ENCODE data around the gene MTM1.

MTM1 gene

GRCh38 chrX:150694738-150695410 lies 126.5 kb downstream of the MTM1 start:
- no peak overlapping the region for H3K4me3 ChIP-seq (ENCODE audit: low read depth, low read length)
- H3K9ac ChIP-seq (ENCODE audit: low read length), result no peak overlapping the region
- H3K36me3 ChIP-seq (ENCODE audit: control insufficient read depth, insufficient read depth, low read length), result no peaks in the 10 kb centered on the region; the same call in 1 of the 2 replicates
- H3K9me3 ChIP-seq (ENCODE audit: control insufficient read depth, insufficient read depth, low read depth, low read length), result peaks cover 8% of the 10 kb centered on the region; the same call in 1 of the 2 replicates
- H3K4me1 ChIP-seq (ENCODE audit: control insufficient read depth, insufficient read depth, low read length), result peaks cover 11% of the 10 kb centered on the region
- H3K27ac ChIP-seq (ENCODE audit: low read depth, low read length), result no peak overlapping the region
- no peaks in the 10 kb centered on the region for H3K27me3 ChIP-seq (ENCODE audit: control insufficient read depth, insufficient read depth, low read length)

GRCh38 chrX:150696331-150696730 lies 127.9 kb downstream of the MTM1 start:
- H3K27me3 ChIP-seq (ENCODE audit: control insufficient read depth, insufficient read depth, low read length), result no peaks in the 10 kb centered on the region
- no peaks in the 10 kb centered on the region for H3K9me3 ChIP-seq (ENCODE audit: control insufficient read depth, insufficient read depth, low read depth, low read length)
- peaks cover 6% of the 10 kb centered on the region; the same call in 1 of the 2 replicates for H3K36me3 ChIP-seq (ENCODE audit: control insufficient read depth, insufficient read depth, low read length)
- no peak overlapping the region for H3K27ac ChIP-seq (ENCODE audit: low read depth, low read length)
- no peak overlapping the region for H3K4me3 ChIP-seq (ENCODE audit: low read depth, low read length)
- no peak overlapping the region for H3K9ac ChIP-seq (ENCODE audit: low read length)
- H3K4me1 ChIP-seq (ENCODE audit: control insufficient read depth, insufficient read depth, low read length), result peaks cover 11% of the 10 kb centered on the region

- no peaks in the 10 kb centered on the region for H3K27me3 ChIP-seq (ENCODE audit: control insufficient read depth, insufficient read depth, low read length)
- H3K4me1 ChIP-seq (ENCODE audit: control insufficient read depth, insufficient read depth, low read length), result peaks cover 11% of the 10 kb centered on the region
- H3K9me3 ChIP-seq (ENCODE audit: control insufficient read depth, insufficient read depth, low read depth, low read length), result no peaks in the 10 kb centered on the region
- peaks cover 6% of the 10 kb centered on the region; the same call in 1 of the 2 replicates for H3K36me3 ChIP-seq (ENCODE audit: control insufficient read depth, insufficient read depth, low read length)
- H3K27ac ChIP-seq (ENCODE audit: low read depth, low read length), result no peak overlapping the region
- H3K4me3 ChIP-seq (ENCODE audit: low read depth, low read length), result no peak overlapping the region
- no peak overlapping the region for H3K9ac ChIP-seq (ENCODE audit: low read length)
Observed at GRCh38 chrX:150696866-150697265, 128.4 kb downstream of the MTM1 start.

GRCh38 chrX:150697641-150698040 lies 129.2 kb downstream of the MTM1 start:
- Histone ChIP-seq H3K9me3 (ENCODE audit: control insufficient read depth, insufficient read depth, low read depth, low read length) (no peaks in the 10 kb centered on the region), H3K4me1 (ENCODE audit: control insufficient read depth, insufficient read depth, low read length) (peaks cover 6% of the 10 kb centered on the region), H3K27me3 (ENCODE audit: control insufficient read depth, insufficient read depth, low read length) (no peaks in the 10 kb centered on the region), H3K4me3 (ENCODE audit: low read depth, low read length) (no peak overlapping the region), H3K9ac (ENCODE audit: low read length) (no peak overlapping the region), H3K27ac (ENCODE audit: low read depth, low read length) (no peak overlapping the region), H3K36me3 (ENCODE audit: control insufficient read depth, insufficient read depth, low read length) (peaks cover 6% of the 10 kb centered on the region; the same call in 1 of the 2 replicates)

- H3K36me3 ChIP-seq (ENCODE audit: control insufficient read depth, insufficient read depth, low read length), result peaks cover 9% of the 10 kb centered on the region; the same call in 1 of the 2 replicates
- no peak overlapping the region for H3K9ac ChIP-seq (ENCODE audit: low read length)
- peaks cover 3% of the 10 kb centered on the region; the same call in 1 of the 2 replicates for H3K4me1 ChIP-seq (ENCODE audit: control insufficient read depth, insufficient read depth, low read length)
- no peak overlapping the region for H3K27ac ChIP-seq (ENCODE audit: low read depth, low read length)
- H3K9me3 ChIP-seq (ENCODE audit: control insufficient read depth, insufficient read depth, low read depth, low read length), result no peaks in the 10 kb centered on the region
- H3K27me3 ChIP-seq (ENCODE audit: control insufficient read depth, insufficient read depth, low read length), result no peaks in the 10 kb centered on the region
- no peak overlapping the region for H3K4me3 ChIP-seq (ENCODE audit: low read depth, low read length)
Observed at GRCh38 chrX:150698981-150699380, 130.6 kb downstream of the MTM1 start.

- no peaks in the 10 kb centered on the region for H3K9me3 ChIP-seq (ENCODE audit: control insufficient read depth, insufficient read depth, low read depth, low read length)
- H3K36me3 ChIP-seq (ENCODE audit: control insufficient read depth, insufficient read depth, low read length), result peaks cover 9% of the 10 kb centered on the region; the same call in 1 of the 2 replicates
- H3K9ac ChIP-seq (ENCODE audit: low read length), result no peak overlapping the region
- no peaks in the 10 kb centered on the region for H3K4me1 ChIP-seq (ENCODE audit: control insufficient read depth, insufficient read depth, low read length)
- no peak overlapping the region for H3K27ac ChIP-seq (ENCODE audit: low read depth, low read length)
- H3K27me3 ChIP-seq (ENCODE audit: control insufficient read depth, insufficient read depth, low read length), result no peaks in the 10 kb centered on the region
- H3K4me3 ChIP-seq (ENCODE audit: low read depth, low read length), result no peak overlapping the region
Observed at GRCh38 chrX:150700107-150700506, 131.7 kb downstream of the MTM1 start.

- H3K36me3 ChIP-seq (ENCODE audit: control insufficient read depth, insufficient read depth, low read length), result peaks cover 12% of the 10 kb centered on the region; the same call in 1 of the 2 replicates
- H3K4me1 ChIP-seq (ENCODE audit: control insufficient read depth, insufficient read depth, low read length), result no peaks in the 10 kb centered on the region
- H3K27me3 ChIP-seq (ENCODE audit: control insufficient read depth, insufficient read depth, low read length), result no peaks in the 10 kb centered on the region
- H3K9me3 ChIP-seq (ENCODE audit: control insufficient read depth, insufficient read depth, low read depth, low read length), result peaks cover 2% of the 10 kb centered on the region; the same call in 1 of the 2 replicates
- no peak overlapping the region for H3K27ac ChIP-seq (ENCODE audit: low read depth, low read length)
- H3K9ac ChIP-seq (ENCODE audit: low read length), result no peak overlapping the region
- H3K4me3 ChIP-seq (ENCODE audit: low read depth, low read length), result no peak overlapping the region
Observed at GRCh38 chrX:150701377-150701776, 133.0 kb downstream of the MTM1 start.

- Histone ChIP-seq H3K9ac (ENCODE audit: low read length) (no peak overlapping the region), H3K27me3 (ENCODE audit: control insufficient read depth, insufficient read depth, low read length) (no peaks in the 10 kb centered on the region), H3K9me3 (ENCODE audit: control insufficient read depth, insufficient read depth, low read depth, low read length) (peaks cover 2% of the 10 kb centered on the region; the same call in 1 of the 2 replicates), H3K4me1 (ENCODE audit: control insufficient read depth, insufficient read depth, low read length) (no peaks in the 10 kb centered on the region), H3K27ac (ENCODE audit: low read depth, low read length) (no peak overlapping the region), H3K36me3 (ENCODE audit: control insufficient read depth, insufficient read depth, low read length) (peaks cover 12% of the 10 kb centered on the region; the same call in 1 of the 2 replicates), H3K4me3 (ENCODE audit: low read depth, low read length) (no peak overlapping the region)
Observed at GRCh38 chrX:150702966-150703694, 134.7 kb downstream of the MTM1 start.

- no peaks in the 10 kb centered on the region for H3K27me3 ChIP-seq (ENCODE audit: control insufficient read depth, insufficient read depth, low read length)
- H3K4me3 ChIP-seq (ENCODE audit: low read depth, low read length), result no peak overlapping the region
- peaks cover 12% of the 10 kb centered on the region; the same call in 1 of the 2 replicates for H3K36me3 ChIP-seq (ENCODE audit: control insufficient read depth, insufficient read depth, low read length)
- no peak overlapping the region for H3K27ac ChIP-seq (ENCODE audit: low read depth, low read length)
- H3K9me3 ChIP-seq (ENCODE audit: control insufficient read depth, insufficient read depth, low read depth, low read length), result peaks cover 2% of the 10 kb centered on the region; the same call in 1 of the 2 replicates
- H3K4me1 ChIP-seq (ENCODE audit: control insufficient read depth, insufficient read depth, low read length), result no peaks in the 10 kb centered on the region
- no peak overlapping the region for H3K9ac ChIP-seq (ENCODE audit: low read length)
Observed at GRCh38 chrX:150703695-150703974, 135.2 kb downstream of the MTM1 start.

GRCh38 chrX:150704030-150704613 lies 135.7 kb downstream of the MTM1 start:
- H3K9me3 ChIP-seq (ENCODE audit: control insufficient read depth, insufficient read depth, low read depth, low read length), result peaks cover 2% of the 10 kb centered on the region; the same call in 1 of the 2 replicates
- no peaks in the 10 kb centered on the region for H3K27me3 ChIP-seq (ENCODE audit: control insufficient read depth, insufficient read depth, low read length)
- no peak overlapping the region for H3K4me3 ChIP-seq (ENCODE audit: low read depth, low read length)
- H3K27ac ChIP-seq (ENCODE audit: low read depth, low read length), result no peak overlapping the region
- H3K4me1 ChIP-seq (ENCODE audit: control insufficient read depth, insufficient read depth, low read length), result no peaks in the 10 kb centered on the region
- H3K9ac ChIP-seq (ENCODE audit: low read length), result no peak overlapping the region
- H3K36me3 ChIP-seq (ENCODE audit: control insufficient read depth, insufficient read depth, low read length), result peaks cover 13% of the 10 kb centered on the region

- Histone ChIP-seq H3K36me3 (ENCODE audit: control insufficient read depth, insufficient read depth, low read length) (peaks cover 4% of the 10 kb centered on the region; the same call in 1 of the 2 replicates), H3K27me3 (ENCODE audit: control insufficient read depth, insufficient read depth, low read length) (no peaks in the 10 kb centered on the region), H3K4me1 (ENCODE audit: control insufficient read depth, insufficient read depth, low read length) (peaks cover 11% of the 10 kb centered on the region), H3K4me3 (ENCODE audit: low read depth, low read length) (no peak overlapping the region), H3K27ac (ENCODE audit: low read depth, low read length) (no peak overlapping the region), H3K9me3 (ENCODE audit: control insufficient read depth, insufficient read depth, low read depth, low read length) (no peaks in the 10 kb centered on the region), H3K9ac (ENCODE audit: low read length) (no peak overlapping the region)
Observed at GRCh38 chrX:150712619-150713018, 144.2 kb downstream of the MTM1 start.
